GM23338 (cell line): ENCODE results near the gene SEZ6.

Source experiments
- CREB1 ChIP-seq: fragments of 250-450 bp; sonication (Bioruptor Pico); IDR thresholded peaks from 2 replicates; pipeline ENCODE4 v1.5.0; 2020; ENCODE audit warnings: low read depth, mild to moderate bottlenecking, moderate library complexity
- CTCF ChIP-seq, 2 experiments: fragments of 200-600 bp in 1 of 2; sonication (generic) in 1 of 2; conservative IDR thresholded peaks; 2 replicates each; pipeline versions ENCODE4 v1.5.1 to v1.6.1; 2016 to 2017; ENCODE audit warnings: antibody characterized with exemption in 2 of 2, low read depth in 2 of 2, mild to moderate bottlenecking in 2 of 2, moderate library complexity in 1 of 2
- ETS1 ChIP-seq: IDR thresholded peaks from 2 replicates; pipeline ENCODE4 v1.6.1; 2016; ENCODE audit warnings: antibody characterized with exemption
- EZH2 ChIP-seq: fragments of 200-600 bp; sonication (generic); IDR thresholded peaks from one replicate; pipeline ENCODE4 v1.8.0; 2017; ENCODE audit warnings: antibody characterized with exemption, mild to moderate bottlenecking, low read depth; ENCODE audit not compliant: unreplicated experiment
- EZH2phosphoT487 ChIP-seq: fragments of 200-600 bp; sonication (generic); IDR thresholded peaks from one replicate; pipeline ENCODE4 v1.8.1; 2018; ENCODE audit warnings: antibody characterized with exemption; ENCODE audit not compliant: unreplicated experiment
- POLR2AphosphoS5 ChIP-seq: IDR thresholded peaks from 2 replicates; pipeline ENCODE4 v1.6.1; 2016; ENCODE audit warnings: antibody characterized with exemption, low read depth
- REST ChIP-seq: IDR thresholded peaks from one replicate; pipeline ENCODE4 v1.6.1; 2018; ENCODE audit warnings: antibody characterized with exemption; ENCODE audit not compliant: unreplicated experiment
- STAT1 ChIP-seq: IDR thresholded peaks from one replicate; pipeline ENCODE4 v1.6.1; 2016; ENCODE audit warnings: antibody characterized with exemption; ENCODE audit not compliant: unreplicated experiment
- ZNF462 ChIP-seq: fragments of 250-450 bp; sonication (Bioruptor Pico); IDR thresholded peaks from 2 replicates; pipeline ENCODE4 v1.5.0; 2020; ENCODE audit warnings: mild to moderate bottlenecking, moderate library complexity

DNA sequence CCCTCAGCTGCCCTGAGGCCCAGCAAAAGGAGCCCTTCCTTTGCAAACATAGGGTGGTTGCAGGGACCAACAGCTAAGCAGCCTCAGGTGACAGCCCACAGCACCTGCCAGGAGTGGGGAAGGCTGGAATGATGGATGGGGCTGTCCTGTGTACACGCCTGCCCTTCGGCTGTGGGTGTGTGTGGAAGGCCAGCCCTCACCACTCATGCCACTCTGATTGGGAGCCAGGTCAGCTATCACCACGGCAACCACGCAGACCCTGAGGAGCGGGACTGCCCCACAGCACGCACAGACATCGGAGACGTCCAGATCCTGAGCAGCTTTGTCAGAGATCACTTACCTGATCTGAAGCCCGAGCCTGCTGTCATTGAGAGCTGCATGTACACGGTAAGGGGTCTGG, 49.0 kb upstream of the SEZ6 start:
- TF ChIP-seq CTCF (conservative IDR thresholded peaks at IDR 0.05; ENCODE audit: low read depth in 2 of 2) = no peak
- TF ChIP-seq EZH2phosphoT487 = no peak
- no peak for TF ChIP-seq EZH2
- no peak for TF ChIP-seq REST
- no peak for TF ChIP-seq CREB1 (CRISPR knock-in tag)
- no peak for TF ChIP-seq ZNF462 (CRISPR knock-in tag)
- TF ChIP-seq STAT1 = no peak
- TF ChIP-seq POLR2AphosphoS5 = no peak
- no peak for TF ChIP-seq ETS1
